Kidney epithelial cell (primary cell): ENCODE measurements around the gene DIP2C. TPM values are rescaled to one million over a fixed set of nuclear protein-coding genes. Genes with fewer than 3 reads are reported as not detected.
"Not testable (repeated sequence)": the region's sequence is repeated elsewhere in the genome, so short reads cannot be mapped to it uniquely, and the experiment has no call there.

Source experiments
- DNase-seq: peaks from one replicate; pipeline ENCODE4 v3.0.0-alpha.2; 2010; ENCODE audit warnings: low read depth
- H3K27me3 ChIP-seq: 2 replicates; pipeline ENCODE4 v1.6.0; 2011; ENCODE audit warnings: low read length; ENCODE audit not compliant: control insufficient read depth, insufficient read depth
- H3K36me3 ChIP-seq: 2 replicates; pipeline ENCODE4 v1.5.1; 2011; ENCODE audit warnings: low read length; ENCODE audit not compliant: control insufficient read depth, insufficient read depth
- H3K4me3 ChIP-seq: 2 replicates; pipeline ENCODE4 v1.5.1; 2011; ENCODE audit warnings: low read depth, mild to moderate bottlenecking, control low read depth, low read length
- total RNA-seq: library from RNA; depleted of rRNA; stranded (reverse); fragments of >200 nt; gene quantifications from 2 replicates; pipeline ENCODE4 v1.2.3, GENCODE V29; 2015
- TF ChIP-seq, protein P1 (sequence below): IDR thresholded peaks from 2 replicates; pipeline ENCODE4 v1.5.1; 2011; ENCODE audit warnings: mild to moderate bottlenecking, moderate library complexity, low read length, control low read depth, inconsistent platforms; ENCODE audit not compliant: insufficient read depth, poor library complexity, severe bottlenecking

Gene DIP2C
- total RNA-seq, 1 donor from 2014 or later, result 19.2 TPM

- DNase-seq, result no peak
- TF ChIP-seq, protein P1, sequence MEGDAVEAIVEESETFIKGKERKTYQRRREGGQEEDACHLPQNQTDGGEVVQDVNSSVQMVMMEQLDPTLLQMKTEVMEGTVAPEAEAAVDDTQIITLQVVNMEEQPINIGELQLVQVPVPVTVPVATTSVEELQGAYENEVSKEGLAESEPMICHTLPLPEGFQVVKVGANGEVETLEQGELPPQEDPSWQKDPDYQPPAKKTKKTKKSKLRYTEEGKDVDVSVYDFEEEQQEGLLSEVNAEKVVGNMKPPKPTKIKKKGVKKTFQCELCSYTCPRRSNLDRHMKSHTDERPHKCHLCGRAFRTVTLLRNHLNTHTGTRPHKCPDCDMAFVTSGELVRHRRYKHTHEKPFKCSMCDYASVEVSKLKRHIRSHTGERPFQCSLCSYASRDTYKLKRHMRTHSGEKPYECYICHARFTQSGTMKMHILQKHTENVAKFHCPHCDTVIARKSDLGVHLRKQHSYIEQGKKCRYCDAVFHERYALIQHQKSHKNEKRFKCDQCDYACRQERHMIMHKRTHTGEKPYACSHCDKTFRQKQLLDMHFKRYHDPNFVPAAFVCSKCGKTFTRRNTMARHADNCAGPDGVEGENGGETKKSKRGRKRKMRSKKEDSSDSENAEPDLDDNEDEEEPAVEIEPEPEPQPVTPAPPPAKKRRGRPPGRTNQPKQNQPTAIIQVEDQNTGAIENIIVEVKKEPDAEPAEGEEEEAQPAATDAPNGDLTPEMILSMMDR, result no peak
- Histone ChIP-seq H3K27me3 (no peaks in the 10 kb centered on the region), H3K36me3 (no peaks in the 10 kb centered on the region), H3K4me3 (no peak overlapping the region)
Measured at GRCh38 chr10:482051-482501, 207.4 kb downstream of the DIP2C start.

DNA sequence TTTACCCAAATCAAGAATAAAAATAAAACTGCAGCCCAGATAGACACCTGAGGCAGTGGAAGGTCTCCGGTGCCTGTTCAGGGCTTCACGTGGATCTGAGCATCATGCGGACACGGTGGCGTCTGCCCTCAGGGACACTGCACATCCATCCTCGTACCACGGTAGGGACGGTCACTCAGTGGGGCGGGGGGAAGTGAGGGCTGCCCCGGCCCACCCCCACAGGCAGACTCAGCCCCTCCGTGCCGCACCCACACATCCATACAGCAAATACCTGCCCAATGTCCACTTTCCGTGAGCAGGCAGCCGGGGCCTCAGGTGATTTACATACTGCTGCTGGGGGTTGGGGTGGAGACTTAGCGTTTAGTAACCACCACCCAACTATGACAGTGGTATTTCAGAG lies 207.8 kb downstream of the DIP2C start:
- no peak for DNase-seq
- TF ChIP-seq, protein P1, result no peak
- Histone ChIP-seq H3K4me3 (no peak overlapping the region), H3K36me3 (no peaks in the 10 kb centered on the region), H3K27me3 (no peaks in the 10 kb centered on the region)

DNA sequence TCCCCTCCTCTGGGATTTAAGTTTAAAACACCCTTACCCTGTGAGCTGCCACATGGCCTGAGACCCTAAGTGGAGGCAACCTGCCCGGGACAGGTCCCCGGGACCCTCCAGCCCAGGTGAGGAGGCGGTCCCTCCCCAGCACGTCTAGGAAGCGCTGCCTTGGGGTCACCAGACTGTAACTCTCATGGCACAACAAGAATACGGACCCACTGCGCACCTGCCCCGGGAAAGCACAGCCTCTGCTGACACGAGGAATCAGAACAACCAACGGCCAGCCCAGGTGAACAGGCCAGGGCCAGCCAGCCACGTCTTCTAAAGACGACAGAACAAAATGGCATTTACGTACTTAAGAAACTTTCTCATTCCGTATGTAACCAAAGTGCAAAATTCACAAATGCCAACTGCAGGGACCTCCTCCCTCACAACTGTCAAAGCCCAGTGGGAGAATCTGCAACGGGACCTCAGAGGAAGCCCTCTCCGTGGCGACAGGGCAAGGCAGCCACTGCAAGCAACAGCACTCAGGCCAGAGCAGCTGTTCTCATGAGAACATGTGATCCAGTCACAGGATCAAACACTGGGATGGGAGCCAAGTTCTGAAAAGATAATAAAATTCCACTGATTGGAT lies 208.4 kb downstream of the DIP2C start:
- DNase-seq, result no peak
- TF ChIP-seq, protein P1, result no peak
- H3K4me3 ChIP-seq, result no peak overlapping the region
- H3K36me3 ChIP-seq, result no peaks in the 10 kb centered on the region
- no peaks in the 10 kb centered on the region for H3K27me3 ChIP-seq

GRCh38 chr10:480498-480927 lies 209.0 kb downstream of the DIP2C start:
- no peak for DNase-seq
- TF ChIP-seq, protein P1, result no peak
- Histone ChIP-seq H3K27me3 (no peaks in the 10 kb centered on the region), H3K36me3 (no peaks in the 10 kb centered on the region), H3K4me3 (no peak overlapping the region)

DNA sequence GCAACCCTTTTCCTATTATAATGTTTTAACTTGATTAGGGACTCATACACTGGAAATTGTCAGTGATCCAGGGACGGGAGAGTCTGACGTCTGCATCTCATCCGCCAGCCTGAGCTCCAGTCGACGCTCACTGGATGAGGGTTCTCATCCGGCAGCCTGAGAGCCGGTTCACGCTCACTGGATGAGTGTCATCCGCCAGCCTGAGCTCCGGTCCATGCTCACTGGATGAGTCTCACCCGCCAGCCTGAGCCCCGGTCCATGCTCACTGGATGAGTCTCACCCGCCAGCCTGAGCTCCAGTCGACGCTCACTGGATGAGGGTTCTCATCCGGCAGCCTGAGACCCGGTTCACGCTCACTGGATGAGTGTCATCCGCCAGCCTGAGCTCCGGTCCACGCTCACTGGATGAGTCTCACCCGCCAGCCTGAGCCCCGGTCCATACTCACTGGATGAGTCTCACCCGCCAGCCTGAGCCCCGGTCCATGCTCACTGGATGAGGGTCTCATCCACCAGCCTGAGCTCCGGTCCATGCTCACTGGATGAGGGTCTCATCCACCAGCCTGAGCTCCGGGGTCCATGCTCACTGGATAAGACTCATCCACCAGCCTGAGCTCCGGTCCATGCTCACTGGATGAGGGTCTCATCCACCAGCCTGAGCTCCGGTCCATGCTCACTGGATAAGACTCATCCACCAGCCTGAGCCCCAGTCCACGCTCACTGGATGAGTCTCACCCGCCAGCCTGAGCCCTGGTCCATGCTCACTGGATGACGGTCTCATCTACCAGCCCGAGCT lies 209.6 kb downstream of the DIP2C start:
- not testable (repeated sequence) for H3K27me3 ChIP-seq, H3K36me3 ChIP-seq, H3K4me3 ChIP-seq, DNase-seq

DNA sequence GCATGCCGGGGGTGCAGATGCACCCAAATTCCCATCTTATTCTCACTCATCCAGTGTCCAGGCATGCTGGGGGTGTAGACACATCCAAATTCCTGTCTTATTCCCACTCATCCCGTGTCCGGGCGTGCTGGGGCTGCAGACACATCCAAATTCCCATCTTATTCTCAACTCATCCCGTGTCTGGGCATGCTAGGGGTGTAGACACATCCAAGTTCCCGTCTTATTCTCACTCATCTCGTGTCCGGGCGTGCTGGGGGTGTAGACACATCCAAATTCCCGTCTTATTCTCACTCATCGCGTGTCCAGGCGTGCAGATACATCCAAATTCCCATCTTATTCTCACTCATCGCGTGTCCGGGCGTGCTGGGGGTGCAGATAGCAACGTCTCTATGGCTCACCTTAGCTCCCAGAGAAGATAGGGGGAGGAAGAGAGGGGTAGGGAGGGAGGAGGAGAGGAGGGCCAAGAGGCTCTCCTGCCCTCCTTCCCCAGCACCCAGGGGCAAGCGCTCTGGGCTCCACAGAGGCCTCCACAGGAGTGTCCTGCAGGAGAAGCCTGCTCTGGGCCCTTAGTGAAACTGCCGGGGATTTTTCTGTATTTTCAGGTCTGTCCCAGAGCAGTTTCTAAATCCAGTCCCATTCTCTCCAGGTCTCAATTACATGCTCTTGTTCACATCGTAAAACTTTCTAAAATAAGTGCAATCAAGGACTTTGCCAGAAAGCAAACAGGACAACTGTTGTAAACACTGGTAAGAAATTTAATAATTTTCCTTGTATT lies 210.8 kb downstream of the DIP2C start:
- Histone ChIP-seq H3K36me3 (no peaks in the 10 kb centered on the region), H3K4me3 (no peak overlapping the region), H3K27me3 (no peaks in the 10 kb centered on the region)
- no peak for DNase-seq
- TF ChIP-seq, protein P1, result no peak
